GM23338 (cell line): ENCODE measurements around the gene SMCR8. TPM values are rescaled to one million over a fixed set of nuclear protein-coding genes. Genes with fewer than 3 reads are reported as not detected.

Experiments
- ATAC-seq: fragments of 200-7000 bp; cut with Tn5 transposase; 3 replicates; pipeline ENCODE4 v1.9.1; 2020
- DNase-seq: peaks from one replicate; pipeline ENCODE4 v3.0.0-alpha.2; 2015; ENCODE audit warnings: low spot score
- H2AFZ ChIP-seq: fragments of 200-600 bp; sonication (generic); 2 replicates; pipeline ENCODE4 v1.8.0; 2016; ENCODE audit warnings: antibody characterized with exemption, mild to moderate bottlenecking, moderate library complexity
- H3F3A ChIP-seq: fragments of 200-600 bp; sonication (generic); replicated peaks from 2 replicates; pipeline ENCODE4 v1.8.0; 2017; ENCODE audit warnings: antibody characterized with exemption, mixed run types, low read depth
- H3K27ac ChIP-seq: fragments of 200-600 bp; sonication (generic); 2 replicates; pipeline ENCODE4 v1.6.1; 2016; ENCODE audit warnings: low read depth
- H3K27me3 ChIP-seq: fragments of 200-600 bp; sonication (generic); 2 replicates; pipeline ENCODE4 v1.8.0; 2016; ENCODE audit warnings: mild to moderate bottlenecking, mixed run types, moderate library complexity; ENCODE audit not compliant: insufficient read depth
- H3K36me3 ChIP-seq: fragments of 200-600 bp; sonication (generic); 2 replicates; pipeline ENCODE4 v1.8.0; 2016; ENCODE audit warnings: mild to moderate bottlenecking; ENCODE audit not compliant: insufficient read depth
- H3K4me1 ChIP-seq: fragments of 200-600 bp; sonication (generic); 2 replicates; pipeline ENCODE4 v1.8.0; 2016; ENCODE audit warnings: mild to moderate bottlenecking, moderate library complexity; ENCODE audit not compliant: insufficient read depth
- H3K4me2 ChIP-seq: fragments of 200-600 bp; sonication (generic); 2 replicates; pipeline ENCODE4 v1.7.1; 2017; ENCODE audit warnings: mixed run types
- H3K4me3 ChIP-seq: fragments of 200-600 bp; sonication (generic); 2 replicates; pipeline ENCODE4 v1.6.1; 2016; ENCODE audit warnings: mixed run types
- H3K79me2 ChIP-seq: fragments of 200-600 bp; sonication (generic); replicated peaks from 2 replicates; pipeline ENCODE4 v1.8.0; 2017; ENCODE audit warnings: mild to moderate bottlenecking; ENCODE audit not compliant: insufficient read depth
- H3K9me2 ChIP-seq: fragments of 200-600 bp; sonication (generic); 2 replicates; pipeline ENCODE4 v1.8.0; 2017; ENCODE audit not compliant: insufficient read depth
- H4K20me1 ChIP-seq: fragments of 200-600 bp; sonication (generic); replicated peaks from 2 replicates; pipeline ENCODE4 v1.8.0; 2017; ENCODE audit warnings: mild to moderate bottlenecking; ENCODE audit not compliant: insufficient read depth
- H3K27ac Mint-ChIP-seq: 2 replicates; pipeline ENCODE4 v1.8.0; 2020; ENCODE audit warnings: inconsistent platforms, mild to moderate bottlenecking, moderate library complexity, mixed read lengths
- H3K27me3 Mint-ChIP-seq: 3 replicates; pipeline ENCODE4 v1.8.0; 2022; ENCODE audit warnings: low read depth, mild to moderate bottlenecking, moderate library complexity, mixed read lengths, inconsistent platforms; ENCODE audit not compliant: insufficient read depth, poor library complexity
- H3K36me3 Mint-ChIP-seq: 3 replicates; pipeline ENCODE4 v1.8.0; 2021; ENCODE audit warnings: low read depth, mild to moderate bottlenecking, inconsistent platforms, moderate library complexity, mixed read lengths
- H3K4me1 Mint-ChIP-seq: 3 replicates; pipeline ENCODE4 v1.8.0; 2020; ENCODE audit warnings: mild to moderate bottlenecking, inconsistent platforms, mixed read lengths
- H3K4me3 Mint-ChIP-seq: 3 replicates; pipeline ENCODE4 v1.8.0; 2021; ENCODE audit warnings: moderate library complexity, mild to moderate bottlenecking, inconsistent platforms, mixed read lengths
- H3K9me3 Mint-ChIP-seq: 3 replicates; pipeline ENCODE4 v1.8.0; 2020; ENCODE audit warnings: moderate library complexity, mild to moderate bottlenecking, inconsistent platforms, mixed read lengths
- CREB1 ChIP-seq: fragments of 250-450 bp; sonication (Bioruptor Pico); IDR thresholded peaks from 2 replicates; pipeline ENCODE4 v1.5.0; 2020; ENCODE audit warnings: low read depth, mild to moderate bottlenecking, moderate library complexity
- CTCF ChIP-seq, 2 experiments: fragments of 200-600 bp in 1 of 2; sonication (generic) in 1 of 2; conservative IDR thresholded peaks; 2 replicates each; pipeline versions ENCODE4 v1.5.1 to v1.6.1; 2016 to 2017; ENCODE audit warnings: antibody characterized with exemption in 2 of 2, low read depth in 2 of 2, mild to moderate bottlenecking in 2 of 2, moderate library complexity in 1 of 2
- ETS1 ChIP-seq: IDR thresholded peaks from 2 replicates; pipeline ENCODE4 v1.6.1; 2016; ENCODE audit warnings: antibody characterized with exemption
- EZH2phosphoT487 ChIP-seq: fragments of 200-600 bp; sonication (generic); IDR thresholded peaks from one replicate; pipeline ENCODE4 v1.8.1; 2018; ENCODE audit warnings: antibody characterized with exemption; ENCODE audit not compliant: unreplicated experiment
- JUNB ChIP-seq: IDR thresholded peaks from one replicate; pipeline ENCODE4 v1.6.1; 2016; ENCODE audit warnings: antibody characterized with exemption; ENCODE audit not compliant: unreplicated experiment
- NANOG ChIP-seq: IDR thresholded peaks from 2 replicates; pipeline ENCODE4 v1.6.1; 2016; ENCODE audit warnings: antibody characterized with exemption, borderline replicate concordance
- POLR2AphosphoS5 ChIP-seq: IDR thresholded peaks from 2 replicates; pipeline ENCODE4 v1.6.1; 2016; ENCODE audit warnings: antibody characterized with exemption, low read depth
- REST ChIP-seq: IDR thresholded peaks from one replicate; pipeline ENCODE4 v1.6.1; 2018; ENCODE audit warnings: antibody characterized with exemption; ENCODE audit not compliant: unreplicated experiment
- STAT1 ChIP-seq: IDR thresholded peaks from one replicate; pipeline ENCODE4 v1.6.1; 2016; ENCODE audit warnings: antibody characterized with exemption; ENCODE audit not compliant: unreplicated experiment
- ZNF114 ChIP-seq: fragments of 250-450 bp; sonication (Bioruptor Pico); IDR thresholded peaks from 2 replicates; pipeline ENCODE4 v1.5.0; 2020; ENCODE audit warnings: mild to moderate bottlenecking, moderate library complexity
- ZNF331 ChIP-seq: fragments of 250-450 bp; sonication (Bioruptor Pico); IDR thresholded peaks from 2 replicates; pipeline ENCODE4 v1.5.0; 2020; ENCODE audit warnings: low read depth, mild to moderate bottlenecking, moderate library complexity
- ZNF462 ChIP-seq: fragments of 250-450 bp; sonication (Bioruptor Pico); IDR thresholded peaks from 2 replicates; pipeline ENCODE4 v1.5.0; 2020; ENCODE audit warnings: mild to moderate bottlenecking, moderate library complexity
- polyA plus RNA-seq: library from polyadenylated mRNA; unstranded; fragments of >200 nt; fragmentation: Nextera tagmentation; extraction: Ambion mirVana; gene quantifications from 2 replicates; pipeline ENCODE4 v1.2.1, GENCODE V29; 2016
- total RNA-seq: library from RNA; depleted of rRNA; stranded (reverse); fragments of >200 nt; shearing (Covaris generic); gene quantifications from 2 replicates; pipeline ENCODE4 v1.2.3, GENCODE V29; 2014

The SMCR8 gene
- total and polyA plus RNA-seq, 2 experiments from 2014 or later: 1.5 to 20.1 TPM

GRCh38 chr17:18315562-18315922 is 449 bp downstream of the SMCR8 start:
- H2AFZ ChIP-seq: peak overlapping the region; percentile 90
- peak overlapping the region; percentile 99 for H3K4me3 ChIP-seq
- H4K20me1 ChIP-seq: peaks cover 21% of the 10 kb centered on the region
- no peak for TF ChIP-seq NANOG
- TF ChIP-seq POLR2AphosphoS5: no peak
- no peak for TF ChIP-seq REST
- TF ChIP-seq JUNB: no peak
- no peak for TF ChIP-seq EZH2phosphoT487
- no peak for TF ChIP-seq ZNF114 (CRISPR knock-in tag)
- no peak for TF ChIP-seq CREB1 (CRISPR knock-in tag)
- TF ChIP-seq STAT1: no peak
- TF ChIP-seq ZNF462: no peak
- TF ChIP-seq ETS1: no peak
- TF ChIP-seq CTCF (conservative IDR thresholded peaks at IDR 0.05; ENCODE audit: low read depth in 2 of 2): no peak
- no peak for TF ChIP-seq ZNF331 (CRISPR knock-in tag)
- 0 out of 2 replicates have a peak, but pooled peaks cover 6% of the 10 kb centered on the region for H3F3A ChIP-seq
- H3K27me3 ChIP-seq: no peaks in the 10 kb centered on the region
- H3K9me2 ChIP-seq: no peaks in the 10 kb centered on the region
- H3K4me3 Mint-ChIP-seq: peak overlapping the region; percentile 88
- H3K36me3 ChIP-seq: peaks cover 11% of the 10 kb centered on the region; the same call in 1 of the 2 replicates
- peak overlapping the region; percentile 99 for H3K27ac Mint-ChIP-seq
- H3K4me2 ChIP-seq: peak overlapping the region; percentile 100
- peaks cover 54% of the 10 kb centered on the region for H3K36me3 Mint-ChIP-seq
- H3K9me3 Mint-ChIP-seq: peaks cover 7% of the 10 kb centered on the region; the same call in 1 of the 3 replicates
- H3K79me2 ChIP-seq: peaks cover 83% of the 10 kb centered on the region
- ATAC-seq: no peak
- H3K4me1 Mint-ChIP-seq: peaks cover 38% of the 10 kb centered on the region
- H3K27ac ChIP-seq: peak overlapping the region; percentile 100
- peaks cover 24% of the 10 kb centered on the region for H3K27me3 Mint-ChIP-seq
- H3K4me1 ChIP-seq: peaks cover 17% of the 10 kb centered on the region; the same call in 1 of the 2 replicates
- no peak for DNase-seq
